ENCODE data around the gene CCDC88B.

- TF ChIP-seq POLR2AphosphoS5 (IDR thresholded peaks at IDR 0.05; ENCODE audit: low read depth, low read length) (no peak), FOXP2 (optimal IDR thresholded peaks at IDR 0.05; ENCODE audit: borderline replicate concordance, extremely low read depth, extremely low read length, insufficient read depth) (no peak), TAF1 (IDR thresholded peaks at IDR 0.05; ENCODE audit: borderline replicate concordance, insufficient read depth, low read length) (no peak)
Measured at GRCh38 chr11:64321533-64321932, 18.5 kb upstream of the CCDC88B start.

Measured in PFSK-1 (cell line).